ENCODE data around the gene MCTP1.

The MCTP1 gene

DNA sequence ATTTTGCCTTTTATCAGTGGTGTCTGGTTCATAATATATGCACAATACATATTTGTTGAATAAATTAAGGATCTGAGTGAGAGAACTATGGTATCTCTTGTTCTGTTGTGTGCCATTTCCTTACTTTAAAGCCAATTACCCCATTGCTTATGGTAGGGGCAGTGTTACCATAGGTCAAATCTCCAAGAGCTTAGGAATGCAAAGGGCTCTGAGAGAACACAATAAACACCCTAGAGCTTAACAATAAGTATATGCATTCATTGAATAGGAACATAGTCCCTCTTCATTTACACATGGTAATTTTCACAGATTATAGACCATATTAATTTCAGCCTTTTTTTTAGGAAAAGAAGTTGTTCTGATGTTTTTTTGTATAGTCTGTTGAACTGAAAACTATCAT, 112.2 kb downstream of the MCTP1 start:
- H3K4me3 ChIP-seq (ENCODE audit: low read length, poor library complexity, severe bottlenecking): no peak overlapping the region
- H3K4me1 ChIP-seq (ENCODE audit: insufficient read depth, low read length, poor library complexity, severe bottlenecking): peaks cover 17% of the 10 kb centered on the region
- no peaks in the 10 kb centered on the region for H3K27me3 ChIP-seq (ENCODE audit: insufficient read depth, low read length, poor library complexity, severe bottlenecking)
- no peaks in the 10 kb centered on the region for H3K79me2 ChIP-seq (ENCODE audit: insufficient read depth, low read length)
- TF ChIP-seq, protein P1, sequence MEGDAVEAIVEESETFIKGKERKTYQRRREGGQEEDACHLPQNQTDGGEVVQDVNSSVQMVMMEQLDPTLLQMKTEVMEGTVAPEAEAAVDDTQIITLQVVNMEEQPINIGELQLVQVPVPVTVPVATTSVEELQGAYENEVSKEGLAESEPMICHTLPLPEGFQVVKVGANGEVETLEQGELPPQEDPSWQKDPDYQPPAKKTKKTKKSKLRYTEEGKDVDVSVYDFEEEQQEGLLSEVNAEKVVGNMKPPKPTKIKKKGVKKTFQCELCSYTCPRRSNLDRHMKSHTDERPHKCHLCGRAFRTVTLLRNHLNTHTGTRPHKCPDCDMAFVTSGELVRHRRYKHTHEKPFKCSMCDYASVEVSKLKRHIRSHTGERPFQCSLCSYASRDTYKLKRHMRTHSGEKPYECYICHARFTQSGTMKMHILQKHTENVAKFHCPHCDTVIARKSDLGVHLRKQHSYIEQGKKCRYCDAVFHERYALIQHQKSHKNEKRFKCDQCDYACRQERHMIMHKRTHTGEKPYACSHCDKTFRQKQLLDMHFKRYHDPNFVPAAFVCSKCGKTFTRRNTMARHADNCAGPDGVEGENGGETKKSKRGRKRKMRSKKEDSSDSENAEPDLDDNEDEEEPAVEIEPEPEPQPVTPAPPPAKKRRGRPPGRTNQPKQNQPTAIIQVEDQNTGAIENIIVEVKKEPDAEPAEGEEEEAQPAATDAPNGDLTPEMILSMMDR (conservative IDR thresholded peaks at IDR 0.05; ENCODE audit: low read length): no peak
- no peak for TF ChIP-seq EZH2phosphoT487 (IDR thresholded peaks at IDR 0.05; ENCODE audit: borderline replicate concordance)
- H4K20me1 ChIP-seq (ENCODE audit: insufficient read depth, low read length, poor library complexity, severe bottlenecking): no peaks in the 10 kb centered on the region
- H3K9ac ChIP-seq (ENCODE audit: low read depth, low read length, poor library complexity, severe bottlenecking): no peak overlapping the region
- no peaks in the 10 kb centered on the region for H3K36me3 ChIP-seq (ENCODE audit: insufficient read depth, low read length)
- no peaks in the 10 kb centered on the region for H3K9me3 ChIP-seq (ENCODE audit: insufficient read depth, low read depth, low read length)
- H3K4me2 ChIP-seq (ENCODE audit: low read depth, low read length, poor library complexity, severe bottlenecking): no peak overlapping the region
- H2AFZ ChIP-seq (ENCODE audit: low read length): no peak overlapping the region
- H3K9me2 ChIP-seq (replicated peaks; ENCODE audit: low read depth, low read length): no peaks in the 10 kb centered on the region
- no peaks in the 10 kb centered on the region for H3F3A ChIP-seq (ENCODE audit: low read depth)

DNA sequence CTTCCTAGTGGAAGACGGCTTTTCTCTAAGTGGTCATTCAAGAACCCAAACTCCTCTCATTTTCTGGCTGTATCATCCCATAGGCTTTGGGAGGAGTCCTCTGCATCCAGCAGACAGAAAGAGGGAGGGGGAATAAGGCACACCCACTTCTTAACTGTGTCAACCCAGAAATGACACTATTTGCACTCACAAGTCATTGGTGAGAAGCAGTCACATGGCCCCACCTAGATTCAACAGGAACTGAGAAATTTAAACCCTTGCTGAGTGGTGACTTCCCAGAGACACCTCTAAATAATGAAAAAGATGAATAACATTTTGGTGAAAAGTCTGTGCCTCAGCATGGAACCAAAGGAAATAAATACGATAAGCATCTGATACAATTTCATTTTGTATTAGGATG, 120.0 kb downstream of the MCTP1 start:
- Histone ChIP-seq H3K4me3 (ENCODE audit: low read length, poor library complexity, severe bottlenecking) (no peak overlapping the region), H3K9ac (ENCODE audit: low read depth, low read length, poor library complexity, severe bottlenecking) (no peak overlapping the region), H2AFZ (ENCODE audit: low read length) (peak overlapping the region; percentile 42; the same call in 1 of the 2 replicates), H3K4me1 (ENCODE audit: insufficient read depth, low read length, poor library complexity, severe bottlenecking) (peaks cover 21% of the 10 kb centered on the region), H3K27me3 (ENCODE audit: insufficient read depth, low read length, poor library complexity, severe bottlenecking) (no peaks in the 10 kb centered on the region), H3K9me3 (ENCODE audit: insufficient read depth, low read depth, low read length) (no peaks in the 10 kb centered on the region), H3F3A (ENCODE audit: low read depth) (no peaks in the 10 kb centered on the region), H3K79me2 (ENCODE audit: insufficient read depth, low read length) (no peaks in the 10 kb centered on the region), H3K4me2 (ENCODE audit: low read depth, low read length, poor library complexity, severe bottlenecking) (no peak overlapping the region), H3K9me2 (replicated peaks; ENCODE audit: low read depth, low read length) (no peaks in the 10 kb centered on the region), H4K20me1 (ENCODE audit: insufficient read depth, low read length, poor library complexity, severe bottlenecking) (no peaks in the 10 kb centered on the region), H3K36me3 (ENCODE audit: insufficient read depth, low read length) (no peaks in the 10 kb centered on the region)
- TF ChIP-seq, protein P1 (conservative IDR thresholded peaks at IDR 0.05; ENCODE audit: low read length): no peak
- no peak for TF ChIP-seq EZH2phosphoT487 (IDR thresholded peaks at IDR 0.05; ENCODE audit: borderline replicate concordance)

DNA sequence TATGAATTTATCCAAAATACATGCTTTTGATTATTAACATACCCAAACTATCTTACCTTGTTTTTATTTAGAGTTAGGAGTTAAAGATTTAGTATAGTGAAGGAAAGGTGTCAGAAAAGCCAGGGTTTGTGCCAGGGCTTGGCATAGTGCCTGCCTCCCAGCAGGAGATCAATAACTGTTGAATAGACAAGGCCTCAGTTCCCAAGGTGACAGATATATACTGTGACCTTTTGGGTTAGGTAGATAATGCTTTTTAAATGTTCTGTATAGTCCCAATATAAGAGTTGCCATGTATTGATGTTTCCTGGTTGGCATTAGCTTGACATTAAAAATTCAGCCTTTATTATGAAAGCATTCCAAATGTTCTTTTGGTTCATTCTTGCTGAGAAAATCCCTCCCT, 121.8 kb downstream of the MCTP1 start:
- Histone ChIP-seq H3K27me3 (ENCODE audit: insufficient read depth, low read length, poor library complexity, severe bottlenecking) (no peaks in the 10 kb centered on the region), H3K36me3 (ENCODE audit: insufficient read depth, low read length) (no peaks in the 10 kb centered on the region), H3K4me3 (ENCODE audit: low read length, poor library complexity, severe bottlenecking) (no peak overlapping the region), H2AFZ (ENCODE audit: low read length) (peak overlapping the region; percentile 75; the same call in 1 of the 2 replicates), H3K79me2 (ENCODE audit: insufficient read depth, low read length) (no peaks in the 10 kb centered on the region), H3F3A (ENCODE audit: low read depth) (no peaks in the 10 kb centered on the region), H3K9me2 (replicated peaks; ENCODE audit: low read depth, low read length) (no peaks in the 10 kb centered on the region), H3K4me1 (ENCODE audit: insufficient read depth, low read length, poor library complexity, severe bottlenecking) (peaks cover 21% of the 10 kb centered on the region), H3K9ac (ENCODE audit: low read depth, low read length, poor library complexity, severe bottlenecking) (no peak overlapping the region), H3K9me3 (ENCODE audit: insufficient read depth, low read depth, low read length) (no peaks in the 10 kb centered on the region), H3K4me2 (ENCODE audit: low read depth, low read length, poor library complexity, severe bottlenecking) (peak overlapping the region; percentile 63), H4K20me1 (ENCODE audit: insufficient read depth, low read length, poor library complexity, severe bottlenecking) (no peaks in the 10 kb centered on the region)
- TF ChIP-seq, protein P1 (conservative IDR thresholded peaks at IDR 0.05; ENCODE audit: low read length): no peak
- TF ChIP-seq EZH2phosphoT487 (IDR thresholded peaks at IDR 0.05; ENCODE audit: borderline replicate concordance): no peak
